ENCODE data around the gene USF3. TPM values are rescaled to one million over a fixed set of nuclear protein-coding genes. Genes with fewer than 3 reads are reported as not detected.
A peak's percentile ranks its signal among the peaks of the same experiment; 100 is the strongest.

Gene USF3
- total and polyA plus RNA-seq, 11 donors = 4.3 to 25.3 (median 17.2) TPM

- Histone ChIP-seq H3K4me3 (no peak overlapping the region), H3K27ac (no peak overlapping the region), H3K4me1 (peaks cover 6 to 66% (median 35%) of the 10 kb centered on the region in 12 donors), H3K9me3 (no peaks in the 10 kb centered on the region), H3K27me3 (no peaks in the 10 kb centered on the region), H3K36me3 (no peaks in the 10 kb centered on the region)
- intact Hi-C loops (cut with DNase I) = loop anchor here in 8 of 10 donors (5.0 to 10.0 kb wide), 8 partner anchors 44 to 414 kb away; partner anchors contain the start of genes CCDC191 (in 3 of the 8), QTRT2 (in 3 of the 8), SPICE1 (in 3 of the 8) and GRAMD1C (in 1 of the 8)
- ATAC-seq = no peak
- 35 to 57% (median 53%) methylated on average over 5 of the region's 5 CpGs for WGBS, 4 donors
- TF ChIP-seq POLR2A (IDR thresholded peaks at IDR 0.05) (no peak), CTCF (IDR thresholded peaks at IDR 0.05) (no peak)
- DNase-seq = no peak
Observed at GRCh38 chr3:113741086-113741485, 44.6 kb upstream of the USF3 start.

GRCh38 chr3:113736548-113737089, 40.2 kb upstream of the USF3 start:
- intact Hi-C loops (cut with DNase I) = loop anchor here in 8 of 10 donors (2.0 to 10.0 kb wide), 9 partner anchors 39 to 418 kb away; partner anchors contain the start of genes GRAMD1C (in 4 of the 8), CCDC191 (in 1 of the 8), QTRT2 (in 1 of the 8) and USF3 (in 1 of the 8)
- ATAC-seq (peak; percentile 53 to 76 (median 63)), DNase-seq (no peak)
- whole genome bisulfite sequencing, 4 donors = 16 to 28% (median 23%) methylated on average over 3 of the region's 3 CpGs
- no peaks in the 10 kb centered on the region for H3K36me3 ChIP-seq
- H3K4me3 ChIP-seq = no peak overlapping the region
- H3K27ac ChIP-seq = peak overlapping the region in 1 of 12 donors; percentile 15
- TF ChIP-seq POLR2A (IDR thresholded peaks at IDR 0.05) (no peak), CTCF (IDR thresholded peaks at IDR 0.05) (peak; percentile 40 to 80 (median 68))
- peaks cover 0 to 39% (median 16%) of the 10 kb centered on the region in 12 donors for H3K4me1 ChIP-seq
- no peaks in the 10 kb centered on the region for H3K9me3 ChIP-seq
- H3K27me3 ChIP-seq = no peaks in the 10 kb centered on the region

- TF ChIP-seq CTCF (IDR thresholded peaks at IDR 0.05) (no peak), POLR2A (IDR thresholded peaks at IDR 0.05) (no peak)
- 81 to 86% (median 83%) methylated on average over 4 of the region's 4 CpGs for WGBS, 4 donors
- no peak for DNase-seq
- no peaks in the 10 kb centered on the region for H3K36me3 ChIP-seq
- no peaks in the 10 kb centered on the region for H3K27me3 ChIP-seq
- H3K9me3 ChIP-seq = no peaks in the 10 kb centered on the region
- intact Hi-C loops (cut with DNase I) = loop anchor here in 3 of 10 donors (10.0 kb wide), 3 partner anchors 103 to 423 kb away; partner anchors contain the start of gene GRAMD1C (in 1 of the 3)
- H3K27ac ChIP-seq = no peak overlapping the region
- no peak for ATAC-seq
- peaks cover 0 to 19% (median 7%) of the 10 kb centered on the region in 12 donors for H3K4me1 ChIP-seq
- H3K4me3 ChIP-seq = no peak overlapping the region
Observed at GRCh38 chr3:113731694-113732093, 35.3 kb upstream of the USF3 start.

- no peaks in the 10 kb centered on the region for H3K9me3 ChIP-seq
- DNase-seq (no peak), ATAC-seq (no peak)
- H3K4me1 ChIP-seq = peaks cover 0 to 15% (median 3%) of the 10 kb centered on the region in 12 donors
- H3K4me3 ChIP-seq = no peak overlapping the region
- intact Hi-C loops (cut with DNase I) = loop anchor here in 3 of 10 donors (10.0 kb wide), 3 partner anchors 104 to 424 kb away; partner anchors contain the start of gene GRAMD1C (in 1 of the 3)
- 89 to 99% (median 94%) methylated on average over 1 of the region's 1 CpG for WGBS, 4 donors
- no peaks in the 10 kb centered on the region for H3K36me3 ChIP-seq
- H3K27ac ChIP-seq = no peak overlapping the region
- TF ChIP-seq POLR2A (IDR thresholded peaks at IDR 0.05) (no peak), CTCF (IDR thresholded peaks at IDR 0.05) (no peak)
- no peaks in the 10 kb centered on the region for H3K27me3 ChIP-seq
Observed at GRCh38 chr3:113730550-113730949, 34.1 kb upstream of the USF3 start.

Measured in heart left ventricle (tissue), 16 donors.